ENCODE measurements around the gene AFG1L.

- TF ChIP-seq CTCF (IDR thresholded peaks at IDR 0.05; ENCODE audit: low read depth, low read length, missing input control) (peak; percentile 91), ATF3 (IDR thresholded peaks at IDR 0.05) (no peak), REST (IDR thresholded peaks at IDR 0.05) (no peak), TAF1 (conservative IDR thresholded peaks at IDR 0.05) (no peak)
Measured at GRCh38 chr6:108541843-108542759, 247.2 kb downstream of the AFG1L start.

Data from liver (tissue), 3 donors.